Neural crest cell (in vitro differentiated cells): Measurements from ENCODE around the gene PRPS1L1. TPM values are rescaled to one million over a fixed set of nuclear protein-coding genes. Genes with fewer than 3 reads are reported as not detected.

ENCODE experiments used
- DNase-seq: peaks from one replicate; pipeline ENCODE4 v3.0.0; 2021; ENCODE audit warnings: low read depth, mixed read lengths, low spot score
- H3K27ac Mint-ChIP-seq: one replicate; pipeline ENCODE4 v1.8.0; 2021; ENCODE audit warnings: mild to moderate bottlenecking, mixed read lengths; ENCODE audit not compliant: unreplicated experiment
- H3K27me3 Mint-ChIP-seq: 2 replicates; pipeline ENCODE4 v1.8.0; 2021; ENCODE audit warnings: low read depth, mild to moderate bottlenecking, mixed read lengths
- H3K36me3 Mint-ChIP-seq: 2 replicates; pipeline ENCODE4 v1.8.0; 2021; ENCODE audit warnings: low read depth, mild to moderate bottlenecking, mixed read lengths
- H3K4me1 Mint-ChIP-seq: 2 replicates; pipeline ENCODE4 v1.8.0; 2021; ENCODE audit warnings: mixed read lengths
- H3K4me3 Mint-ChIP-seq: one replicate; pipeline ENCODE4 v1.8.0; 2021; ENCODE audit warnings: mild to moderate bottlenecking, mixed read lengths
- H3K9me3 Mint-ChIP-seq: 2 replicates; pipeline ENCODE4 v1.8.0; 2021; ENCODE audit warnings: mixed read lengths
- CTCF ChIP-seq: fragments of 200-600 bp; sonication (generic); conservative IDR thresholded peaks from 2 replicates; pipeline ENCODE4 v1.5.0; 2021; ENCODE audit warnings: antibody characterized with exemption, mild to moderate bottlenecking
- long read RNA-seq: library from polyadenylated mRNA; unstranded; transcript quantifications from one replicate; pipeline ENCODE4 v2.0.0, GENCODE V29; 2020
- total RNA-seq: library from RNA; stranded (reverse); gene quantifications from 2 replicates; pipeline ENCODE4 v1.2.1, GENCODE V29; 2021

Gene PRPS1L1
- not detected in 2 replicates for total RNA-seq
- long read RNA-seq, result 0 reads

GRCh38 chr7:18027628-18028027 is at the start of gene PRPS1L1:
Gene PRPS1L1, minus strand, starts transcription at chr7:18027846.
- H3K27ac Mint-ChIP-seq, result no peak within 1 kb of the TSS
- no peak within 1 kb of the TSS for H3K4me3 Mint-ChIP-seq
- no peak for TF ChIP-seq CTCF
- no peaks in the 10 kb centered on the region for H3K36me3 Mint-ChIP-seq
- no peak for DNase-seq
- no peaks in the 10 kb centered on the region for H3K4me1 Mint-ChIP-seq
- no peaks in the 10 kb centered on the region for H3K27me3 Mint-ChIP-seq
- peaks cover under 1% of the 10 kb centered on the region for H3K9me3 Mint-ChIP-seq

- Mint-ChIP-seq H3K27me3 (peaks cover 6% of the 10 kb centered on the region), H3K27ac (no peak overlapping the region), H3K36me3 (peaks cover 1% of the 10 kb centered on the region), H3K4me3 (no peak overlapping the region), H3K4me1 (no peaks in the 10 kb centered on the region), H3K9me3 (peaks cover 6% of the 10 kb centered on the region)
- no peak for TF ChIP-seq CTCF
- DNase-seq, result no peak
Observed at GRCh38 chr7:18076461-18076860, 48.8 kb upstream of the PRPS1L1 start.

GRCh38 chr7:18068745-18069144 is 41.1 kb upstream of the PRPS1L1 start:
- Mint-ChIP-seq H3K4me3 (no peak overlapping the region), H3K27ac (no peak overlapping the region), H3K4me1 (no peaks in the 10 kb centered on the region), H3K36me3 (no peaks in the 10 kb centered on the region), H3K9me3 (peaks cover 2% of the 10 kb centered on the region), H3K27me3 (no peaks in the 10 kb centered on the region)
- no peak for TF ChIP-seq CTCF
- DNase-seq, result no peak

GRCh38 chr7:18064242-18064838 is 36.7 kb upstream of the PRPS1L1 start:
- Mint-ChIP-seq H3K4me1 (no peaks in the 10 kb centered on the region), H3K9me3 (peaks cover 2% of the 10 kb centered on the region), H3K27me3 (no peaks in the 10 kb centered on the region), H3K27ac (no peak overlapping the region), H3K4me3 (no peak overlapping the region), H3K36me3 (no peaks in the 10 kb centered on the region)
- DNase-seq, result peak; percentile 19
- peak; percentile 59 for TF ChIP-seq CTCF

GRCh38 chr7:18063149-18063901 is 35.7 kb upstream of the PRPS1L1 start:
- Mint-ChIP-seq H3K36me3 (no peaks in the 10 kb centered on the region), H3K4me1 (no peaks in the 10 kb centered on the region), H3K27ac (no peak overlapping the region), H3K27me3 (no peaks in the 10 kb centered on the region), H3K4me3 (no peak overlapping the region), H3K9me3 (peaks cover 2% of the 10 kb centered on the region)
- no peak for TF ChIP-seq CTCF
- no peak for DNase-seq
